Neutrophil (primary cell): ENCODE measurements around the gene FNIP1.

Source experiments
- H3K27ac ChIP-seq: fragments of 200-600 bp; sonication (generic); 2 replicates; pipeline ENCODE4 v1.5.1; 2016; ENCODE audit warnings: mild to moderate bottlenecking, moderate library complexity
- H3K27me3 ChIP-seq: fragments of 200-600 bp; sonication (generic); 2 replicates; pipeline ENCODE4 v1.6.0; 2016; ENCODE audit warnings: mild to moderate bottlenecking
- H3K36me3 ChIP-seq: fragments of 200-600 bp; sonication (generic); 2 replicates; pipeline ENCODE4 v1.5.1; 2017
- H3K4me1 ChIP-seq, 2 experiments: fragments of 200-600 bp in 1 of 2; sonication (generic) in 1 of 2; 1 replicate in 1 of 2; 2 replicates in 1 of 2; pipeline versions ENCODE4 v1.5.1 to v1.6.1; 2013 to 2016; ENCODE audit warnings: low read depth in 1 of 2, low read length in 1 of 2, mild to moderate bottlenecking in 1 of 2, moderate library complexity in 1 of 2; ENCODE audit not compliant: control insufficient read depth in 1 of 2, insufficient read depth in 1 of 2
- H3K4me3 ChIP-seq, 2 experiments: fragments of 200-600 bp in 1 of 2; sonication (generic) in 1 of 2; 1 replicate in 1 of 2; 2 replicates in 1 of 2; pipeline ENCODE4 v1.5.1; 2013 to 2016; ENCODE audit warnings: low read depth in 1 of 2, low read length in 1 of 2, mild to moderate bottlenecking in 1 of 2, moderate library complexity in 1 of 2
- H3K9me3 ChIP-seq: fragments of 200-600 bp; sonication (generic); 2 replicates; pipeline ENCODE4 v1.5.1; 2016
- CTCF ChIP-seq: fragments of 200-600 bp; sonication (generic); IDR thresholded peaks from 2 replicates; pipeline ENCODE4 v1.5.1; 2016; ENCODE audit warnings: antibody characterized with exemption

Gene FNIP1

GRCh38 chr5:131659841-131660240 lies 137.0 kb downstream of the FNIP1 start:
- TF ChIP-seq CTCF: no peak
- Histone ChIP-seq H3K36me3 (peaks cover 21% of the 10 kb centered on the region), H3K27me3 (no peaks in the 10 kb centered on the region), H3K4me3 (no peak overlapping the region), H3K4me1 (peaks cover 31 to 34% of the 10 kb centered on the region in 2 experiments), H3K27ac (peak overlapping the region; percentile 23), H3K9me3 (no peaks in the 10 kb centered on the region)

- H3K36me3 ChIP-seq: peaks cover 21% of the 10 kb centered on the region
- no peak for TF ChIP-seq CTCF
- H3K27ac ChIP-seq: no peak overlapping the region
These were observed 137.5 kb downstream of the FNIP1 start for GRCh38 chr5:131659290-131659689.

GRCh38 chr5:131654776-131655175 lies 142.0 kb downstream of the FNIP1 start:
- Histone ChIP-seq H3K36me3 (peaks cover 17% of the 10 kb centered on the region), H3K27ac (peak overlapping the region; percentile 93), H3K4me3 (peak overlapping the region; percentile 56), H3K9me3 (no peaks in the 10 kb centered on the region), H3K27me3 (no peaks in the 10 kb centered on the region), H3K4me1 (peaks cover 44% of the 10 kb centered on the region in 2 experiments)
- no peak for TF ChIP-seq CTCF

More at GRCh38 chr5:131659290-131659689, 137.5 kb downstream of the FNIP1 start:
- no peaks in the 10 kb centered on the region for H3K9me3 ChIP-seq
- peaks cover 37 to 40% of the 10 kb centered on the region in 2 experiments for H3K4me1 ChIP-seq
- no peaks in the 10 kb centered on the region for H3K27me3 ChIP-seq
- H3K4me3 ChIP-seq: no peak overlapping the region

- Histone ChIP-seq H3K9me3 (no peaks in the 10 kb centered on the region), H3K4me1 (peaks cover 44% of the 10 kb centered on the region in 2 experiments), H3K27me3 (no peaks in the 10 kb centered on the region), H3K4me3 (peak overlapping the region in 1 of 2 experiments; percentile 56), H3K27ac (peak overlapping the region; percentile 93), H3K36me3 (peaks cover 12% of the 10 kb centered on the region)
- TF ChIP-seq CTCF: no peak
These were observed 142.5 kb downstream of the FNIP1 start for GRCh38 chr5:131654309-131654708.

GRCh38 chr5:131649161-131649560 lies 147.7 kb downstream of the FNIP1 start:
- Histone ChIP-seq H3K4me3 (no peak overlapping the region), H3K27me3 (no peaks in the 10 kb centered on the region), H3K4me1 (peaks cover 3 to 6% of the 10 kb centered on the region in 2 experiments), H3K36me3 (peaks cover 32% of the 10 kb centered on the region), H3K9me3 (no peaks in the 10 kb centered on the region), H3K27ac (no peak overlapping the region)
- TF ChIP-seq CTCF: no peak
